GM18520 (cell line): ENCODE results near the gene FTO.
"Not testable (repeated sequence)": the region's sequence is repeated elsewhere in the genome, so short reads cannot be mapped to it uniquely, and the experiment has no call there.

Experiments used
- ATAC-seq: cut with Tn5 transposase; IDR thresholded peaks from one replicate; pipeline ENCODE4 v1.9.1; 2021; ENCODE audit not compliant: unreplicated experiment

The FTO gene

GRCh38 chr16:54169112-54169511 is 465.2 kb downstream of the FTO start:
- ATAC-seq, result no peak

- no peak for ATAC-seq
Measured at GRCh38 chr16:54171626-54172537, 467.9 kb downstream of the FTO start.

- ATAC-seq, result no peak
Measured at GRCh38 chr16:54173490-54173889, 469.5 kb downstream of the FTO start.

GRCh38 chr16:54174201-54174600 is 470.2 kb downstream of the FTO start:
- no peak for ATAC-seq

- no peak for ATAC-seq
Measured at GRCh38 chr16:54174750-54175149, 470.8 kb downstream of the FTO start.

GRCh38 chr16:54175169-54175551 is 471.2 kb downstream of the FTO start:
- no peak for ATAC-seq

GRCh38 chr16:54175552-54176375 is 471.8 kb downstream of the FTO start:
- ATAC-seq, result no peak

- ATAC-seq, result no peak
Measured at GRCh38 chr16:54176376-54176901, 472.5 kb downstream of the FTO start.

- ATAC-seq, result no peak
Measured at GRCh38 chr16:54177052-54177861, 473.3 kb downstream of the FTO start.

- ATAC-seq, result no peak
Measured at GRCh38 chr16:54177862-54178477, 474.0 kb downstream of the FTO start.

- no peak for ATAC-seq
Measured at GRCh38 chr16:54178478-54178976, 474.6 kb downstream of the FTO start.

GRCh38 chr16:54180421-54181359 is 476.7 kb downstream of the FTO start:
- ATAC-seq, result no peak

GRCh38 chr16:54181683-54182329 is 477.9 kb downstream of the FTO start:
- ATAC-seq, result not testable (repeated sequence)

GRCh38 chr16:54185045-54185444 is 481.1 kb downstream of the FTO start:
- no peak for ATAC-seq

- ATAC-seq, result no peak
Measured at GRCh38 chr16:54191163-54191562, 487.2 kb downstream of the FTO start.

- ATAC-seq, result no peak
Measured at GRCh38 chr16:54191592-54191991, 487.6 kb downstream of the FTO start.

GRCh38 chr16:54193013-54193664 is 489.2 kb downstream of the FTO start:
- ATAC-seq, result no peak

GRCh38 chr16:54193665-54194333 is 489.8 kb downstream of the FTO start:
- peak; percentile 63 for ATAC-seq
